ENCODE results near the gene ATPAF1.

DNA sequence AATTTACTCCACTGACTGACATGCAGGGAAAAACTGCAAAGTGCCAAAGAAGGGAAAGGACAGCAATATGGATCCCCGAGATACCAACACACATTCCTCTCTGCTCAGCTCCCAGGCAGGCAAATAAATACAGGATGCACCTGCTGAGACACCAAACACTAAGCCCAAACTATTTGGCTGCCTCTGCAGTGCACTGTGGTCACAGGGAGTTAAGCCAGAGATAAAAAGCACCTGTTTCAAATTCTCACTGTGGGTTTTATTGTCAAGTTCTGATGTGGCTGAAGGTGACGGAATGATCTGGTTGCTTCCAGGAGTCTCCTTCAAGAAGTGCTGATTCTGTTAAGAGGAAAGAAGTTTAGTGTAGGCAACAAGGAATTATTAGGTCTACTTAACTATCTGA, 21.2 kb upstream of the ATPAF1 start:
- TF ChIP-seq CTCF (IDR thresholded peaks at IDR 0.05 in 8 of 11, conservative IDR thresholded peaks at IDR 0.05 in 3 of 11) = no peak
- TF ChIP-seq POLR2A (IDR thresholded peaks at IDR 0.05) = no peak
